ENCODE results near the gene GRM7.

GRM7 gene

GRCh38 chr3:7272203-7272602 is 411.3 kb downstream of the GRM7 start:
- TF ChIP-seq, protein P1, sequence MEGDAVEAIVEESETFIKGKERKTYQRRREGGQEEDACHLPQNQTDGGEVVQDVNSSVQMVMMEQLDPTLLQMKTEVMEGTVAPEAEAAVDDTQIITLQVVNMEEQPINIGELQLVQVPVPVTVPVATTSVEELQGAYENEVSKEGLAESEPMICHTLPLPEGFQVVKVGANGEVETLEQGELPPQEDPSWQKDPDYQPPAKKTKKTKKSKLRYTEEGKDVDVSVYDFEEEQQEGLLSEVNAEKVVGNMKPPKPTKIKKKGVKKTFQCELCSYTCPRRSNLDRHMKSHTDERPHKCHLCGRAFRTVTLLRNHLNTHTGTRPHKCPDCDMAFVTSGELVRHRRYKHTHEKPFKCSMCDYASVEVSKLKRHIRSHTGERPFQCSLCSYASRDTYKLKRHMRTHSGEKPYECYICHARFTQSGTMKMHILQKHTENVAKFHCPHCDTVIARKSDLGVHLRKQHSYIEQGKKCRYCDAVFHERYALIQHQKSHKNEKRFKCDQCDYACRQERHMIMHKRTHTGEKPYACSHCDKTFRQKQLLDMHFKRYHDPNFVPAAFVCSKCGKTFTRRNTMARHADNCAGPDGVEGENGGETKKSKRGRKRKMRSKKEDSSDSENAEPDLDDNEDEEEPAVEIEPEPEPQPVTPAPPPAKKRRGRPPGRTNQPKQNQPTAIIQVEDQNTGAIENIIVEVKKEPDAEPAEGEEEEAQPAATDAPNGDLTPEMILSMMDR (IDR thresholded peaks at IDR 0.05; ENCODE audit: low read depth, low read length), result no peak
- DNase-seq, result no peak
- no peak overlapping the region for H3K4me3 ChIP-seq (ENCODE audit: low read depth, low read length)
- no peaks in the 10 kb centered on the region for H3K27me3 ChIP-seq (ENCODE audit: insufficient read depth, low read depth, severe bottlenecking)
- H3K27ac ChIP-seq, result no peak overlapping the region
- H3K9me3 ChIP-seq (ENCODE audit: severe bottlenecking), result no peaks in the 10 kb centered on the region
- no peaks in the 10 kb centered on the region for H3K36me3 ChIP-seq

GRCh38 chr3:7275396-7275795 is 414.5 kb downstream of the GRM7 start:
- Histone ChIP-seq H3K27ac (no peak overlapping the region), H3K27me3 (ENCODE audit: insufficient read depth, low read depth, severe bottlenecking) (no peaks in the 10 kb centered on the region), H3K36me3 (no peaks in the 10 kb centered on the region), H3K4me3 (ENCODE audit: low read depth, low read length) (no peak overlapping the region), H3K9me3 (ENCODE audit: severe bottlenecking) (no peaks in the 10 kb centered on the region)
- TF ChIP-seq, protein P1 (IDR thresholded peaks at IDR 0.05; ENCODE audit: low read depth, low read length), result no peak
- no peak for DNase-seq

- no peaks in the 10 kb centered on the region for H3K27me3 ChIP-seq (ENCODE audit: insufficient read depth, low read depth, severe bottlenecking)
- H3K9me3 ChIP-seq (ENCODE audit: severe bottlenecking), result no peaks in the 10 kb centered on the region
- TF ChIP-seq, protein P1 (IDR thresholded peaks at IDR 0.05; ENCODE audit: low read depth, low read length), result no peak
- no peak overlapping the region for H3K27ac ChIP-seq
- no peak for DNase-seq
- no peak overlapping the region for H3K4me3 ChIP-seq (ENCODE audit: low read depth, low read length)
- no peaks in the 10 kb centered on the region for H3K36me3 ChIP-seq
Observed at GRCh38 chr3:7280318-7280717, 419.4 kb downstream of the GRM7 start.

DNA sequence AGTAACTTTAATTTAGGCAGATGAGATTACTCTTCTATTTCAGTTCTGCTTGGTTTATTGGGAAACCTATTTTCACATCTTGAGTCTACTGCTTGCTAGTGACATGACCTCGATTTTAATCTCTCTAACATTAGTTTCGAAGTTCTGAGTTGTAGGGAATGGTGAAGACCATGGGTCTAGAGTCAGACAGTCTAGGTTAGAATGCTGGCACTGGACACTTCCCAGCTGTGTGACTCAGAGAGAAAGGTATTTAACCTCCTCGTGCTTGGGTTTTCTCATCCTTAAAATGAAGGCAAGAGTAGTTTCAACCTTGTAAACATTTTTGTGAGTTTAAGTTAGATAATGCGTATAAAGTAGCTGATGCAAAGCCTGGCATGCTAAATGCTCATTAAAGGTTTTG is 422.1 kb downstream of the GRM7 start:
- TF ChIP-seq, protein P1 (IDR thresholded peaks at IDR 0.05; ENCODE audit: low read depth, low read length), result no peak
- no peaks in the 10 kb centered on the region for H3K9me3 ChIP-seq (ENCODE audit: severe bottlenecking)
- H3K4me3 ChIP-seq (ENCODE audit: low read depth, low read length), result no peak overlapping the region
- no peaks in the 10 kb centered on the region for H3K36me3 ChIP-seq
- no peak overlapping the region for H3K27ac ChIP-seq
- DNase-seq, result no peak
- no peaks in the 10 kb centered on the region for H3K27me3 ChIP-seq (ENCODE audit: insufficient read depth, low read depth, severe bottlenecking)

DNA sequence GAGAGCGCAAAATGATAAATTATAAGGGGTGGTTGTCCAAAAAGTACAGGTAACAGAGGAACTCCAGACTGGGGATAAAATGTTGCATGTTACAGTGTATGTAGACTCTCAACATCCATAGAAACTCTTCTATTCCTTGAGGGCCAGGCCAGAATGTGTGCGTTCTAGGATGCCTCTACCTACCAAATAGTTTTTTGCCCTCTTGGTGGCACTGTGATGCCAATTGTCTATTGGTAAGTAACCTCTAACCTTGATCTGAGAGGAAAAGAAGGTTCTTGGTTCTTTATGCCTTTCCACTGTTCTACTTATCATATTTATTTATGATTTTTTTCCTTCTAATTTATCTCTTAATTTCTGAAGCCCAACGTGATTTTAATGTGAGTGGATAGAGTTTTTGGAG is 424.6 kb downstream of the GRM7 start:
- DNase-seq, result peak; percentile 18
- TF ChIP-seq, protein P1 (IDR thresholded peaks at IDR 0.05; ENCODE audit: low read depth, low read length), result 0 out of 2 replicates have a peak, but pooled peaks have one; percentile 17
- no peak overlapping the region for H3K27ac ChIP-seq
- no peak overlapping the region for H3K4me3 ChIP-seq (ENCODE audit: low read depth, low read length)
- H3K36me3 ChIP-seq, result no peaks in the 10 kb centered on the region
- no peaks in the 10 kb centered on the region for H3K9me3 ChIP-seq (ENCODE audit: severe bottlenecking)
- H3K27me3 ChIP-seq (ENCODE audit: insufficient read depth, low read depth, severe bottlenecking), result no peaks in the 10 kb centered on the region

GRCh38 chr3:7288133-7288532 is 427.2 kb downstream of the GRM7 start:
- Histone ChIP-seq H3K36me3 (no peaks in the 10 kb centered on the region), H3K27me3 (ENCODE audit: insufficient read depth, low read depth, severe bottlenecking) (no peaks in the 10 kb centered on the region), H3K27ac (no peak overlapping the region), H3K9me3 (ENCODE audit: severe bottlenecking) (no peaks in the 10 kb centered on the region), H3K4me3 (ENCODE audit: low read depth, low read length) (no peak overlapping the region)
- DNase-seq, result no peak
- TF ChIP-seq, protein P1 (IDR thresholded peaks at IDR 0.05; ENCODE audit: low read depth, low read length), result no peak
